Adrenal gland (tissue), 5 donors: ENCODE results near the gene HTN3.

Experiments used
- POLR2A ChIP-seq, 2 donors: fragments of 450-650 bp; IDR thresholded peaks; one replicate each; pipeline ENCODE4 v1.6.1; 2017; ENCODE audit warnings: antibody characterized with exemption in 2 of 2, mild to moderate bottlenecking in 2 of 2, moderate library complexity in 1 of 2
- TF ChIP-seq, protein P1 (sequence below), 6 experiments: fragments of 450-650 bp in 4 of 6; fragments of 200-600 bp in 2 of 6; sonication (generic) in 1 of 6; IDR thresholded peaks; 1 replicate in 5 of 6; 2 replicates in 1 of 6; pipeline versions ENCODE4 v1.5.1 to v1.8.0; 2016 to 2021; ENCODE audit warnings: antibody characterized with exemption in 6 of 6, mild to moderate bottlenecking in 2 of 6, moderate library complexity in 1 of 6
- donor health status: DM: no; HTN: no; CAD: no.

DNA sequence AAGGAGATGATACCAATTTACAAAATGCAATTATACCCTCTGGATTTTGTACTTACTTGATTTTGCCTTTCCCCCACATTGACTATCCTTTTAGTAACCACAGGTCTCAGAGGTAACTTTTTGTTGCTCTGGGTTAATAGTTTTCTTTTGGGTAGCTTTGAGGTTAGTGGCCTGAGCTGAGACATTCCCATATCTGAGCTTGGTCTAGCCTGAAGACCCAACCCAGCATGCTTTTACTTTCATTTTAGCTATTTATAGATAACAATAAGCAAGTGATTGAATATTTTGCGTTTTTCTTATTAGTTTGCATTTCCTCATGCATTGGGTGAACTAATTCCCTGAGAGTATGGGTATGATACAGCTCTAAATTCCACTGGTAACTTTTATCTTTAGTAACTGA, 33.7 kb downstream of the HTN3 start:
- TF ChIP-seq, protein P1, sequence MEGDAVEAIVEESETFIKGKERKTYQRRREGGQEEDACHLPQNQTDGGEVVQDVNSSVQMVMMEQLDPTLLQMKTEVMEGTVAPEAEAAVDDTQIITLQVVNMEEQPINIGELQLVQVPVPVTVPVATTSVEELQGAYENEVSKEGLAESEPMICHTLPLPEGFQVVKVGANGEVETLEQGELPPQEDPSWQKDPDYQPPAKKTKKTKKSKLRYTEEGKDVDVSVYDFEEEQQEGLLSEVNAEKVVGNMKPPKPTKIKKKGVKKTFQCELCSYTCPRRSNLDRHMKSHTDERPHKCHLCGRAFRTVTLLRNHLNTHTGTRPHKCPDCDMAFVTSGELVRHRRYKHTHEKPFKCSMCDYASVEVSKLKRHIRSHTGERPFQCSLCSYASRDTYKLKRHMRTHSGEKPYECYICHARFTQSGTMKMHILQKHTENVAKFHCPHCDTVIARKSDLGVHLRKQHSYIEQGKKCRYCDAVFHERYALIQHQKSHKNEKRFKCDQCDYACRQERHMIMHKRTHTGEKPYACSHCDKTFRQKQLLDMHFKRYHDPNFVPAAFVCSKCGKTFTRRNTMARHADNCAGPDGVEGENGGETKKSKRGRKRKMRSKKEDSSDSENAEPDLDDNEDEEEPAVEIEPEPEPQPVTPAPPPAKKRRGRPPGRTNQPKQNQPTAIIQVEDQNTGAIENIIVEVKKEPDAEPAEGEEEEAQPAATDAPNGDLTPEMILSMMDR (IDR thresholded peaks at IDR 0.05), result no peak
- no peak for TF ChIP-seq POLR2A (IDR thresholded peaks at IDR 0.05)
